Natural killer cell treated with Interleukin-12 subunit alpha and Interleukin-12 subunit beta and Interleukin-15 and Interleukin-18, amount 100 ng/mL, for 72 hours (primary cell): ENCODE data around the gene PIP5K1B. TPM values are rescaled to one million over a fixed set of nuclear protein-coding genes. Genes with fewer than 3 reads are reported as not detected.
A peak's percentile ranks its signal among the peaks of the same experiment; 100 is the strongest.

ENCODE experiments used
- ATAC-seq, 2 donors: fragments of 150-1000 bp; cut with Tn5 transposase in 1 of 2; sonication (Bioruptor Pico), chemical (Tn5 transposase) in 1 of 2; 2 replicates each; pipeline ENCODE4 v1.10.0; 2021
- DNase-seq: peaks from one replicate; pipeline ENCODE4 v3.0.0; 2022; ENCODE audit warnings: low spot score
- H3K27ac Mint-ChIP-seq, 2 donors: 1 replicate in 1 of 2; 2 replicates in 1 of 2; pipeline ENCODE4 v1.8.0; 2022; ENCODE audit warnings: mixed read lengths in 2 of 2, mild to moderate bottlenecking in 1 of 2, moderate library complexity in 1 of 2
- H3K27me3 Mint-ChIP-seq, 2 donors: 1 replicate in 1 of 2; 2 replicates in 1 of 2; pipeline ENCODE4 v1.8.0; 2022; ENCODE audit warnings: mixed read lengths in 2 of 2
- H3K36me3 Mint-ChIP-seq: one replicate; pipeline ENCODE4 v1.8.0; 2022; ENCODE audit warnings: mixed read lengths
- H3K4me1 Mint-ChIP-seq, 2 donors: 1 replicate in 1 of 2; 2 replicates in 1 of 2; pipeline ENCODE4 v1.8.0; 2022; ENCODE audit warnings: low read depth in 2 of 2, mixed read lengths in 2 of 2, mild to moderate bottlenecking in 1 of 2
- H3K4me3 Mint-ChIP-seq: one replicate; pipeline ENCODE4 v1.8.0; 2022; ENCODE audit warnings: mixed read lengths
- H3K9me3 Mint-ChIP-seq: 2 replicates; pipeline ENCODE4 v1.8.0; 2022; ENCODE audit warnings: mixed read lengths
- total RNA-seq, 2 donors: library from RNA; stranded (reverse); gene quantifications; one replicate each; pipeline ENCODE4 v1.2.3, GENCODE V29; 2022

Gene PIP5K1B
- total RNA-seq, 2 donors from 2014 or later, result 0.24 to 0.73 TPM

DNA sequence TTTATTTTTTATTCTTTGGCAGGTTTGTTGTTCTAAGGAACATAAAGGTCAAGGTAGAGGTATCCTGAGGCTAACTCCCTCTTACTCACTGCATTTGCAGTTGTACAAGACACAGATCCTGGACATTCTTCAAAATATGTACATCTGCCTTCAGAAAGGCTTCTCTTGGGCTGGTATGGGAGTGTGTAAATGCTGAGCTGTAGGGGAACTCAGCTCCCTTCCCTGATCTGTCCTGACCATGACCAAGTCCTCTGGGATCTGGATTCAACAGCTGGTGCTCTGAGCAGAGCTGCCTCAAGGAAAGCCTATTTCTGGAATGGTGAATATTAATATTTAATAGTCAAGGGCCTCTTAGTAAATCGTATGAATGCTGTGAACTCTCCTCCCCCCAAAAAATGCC, 191.4 kb downstream of the PIP5K1B start:
- Mint-ChIP-seq H3K9me3 (no peaks in the 10 kb centered on the region), H3K27ac (peak overlapping the region in 1 of 2 donors; percentile 47), H3K4me1 (peaks cover 11 to 16% of the 10 kb centered on the region in 2 donors), H3K4me3 (peak overlapping the region; percentile 19), H3K27me3 (peaks cover 6 to 8% of the 10 kb centered on the region in 2 donors), H3K36me3 (no peaks in the 10 kb centered on the region)
- ATAC-seq, result no peak
- no peak for DNase-seq

DNA sequence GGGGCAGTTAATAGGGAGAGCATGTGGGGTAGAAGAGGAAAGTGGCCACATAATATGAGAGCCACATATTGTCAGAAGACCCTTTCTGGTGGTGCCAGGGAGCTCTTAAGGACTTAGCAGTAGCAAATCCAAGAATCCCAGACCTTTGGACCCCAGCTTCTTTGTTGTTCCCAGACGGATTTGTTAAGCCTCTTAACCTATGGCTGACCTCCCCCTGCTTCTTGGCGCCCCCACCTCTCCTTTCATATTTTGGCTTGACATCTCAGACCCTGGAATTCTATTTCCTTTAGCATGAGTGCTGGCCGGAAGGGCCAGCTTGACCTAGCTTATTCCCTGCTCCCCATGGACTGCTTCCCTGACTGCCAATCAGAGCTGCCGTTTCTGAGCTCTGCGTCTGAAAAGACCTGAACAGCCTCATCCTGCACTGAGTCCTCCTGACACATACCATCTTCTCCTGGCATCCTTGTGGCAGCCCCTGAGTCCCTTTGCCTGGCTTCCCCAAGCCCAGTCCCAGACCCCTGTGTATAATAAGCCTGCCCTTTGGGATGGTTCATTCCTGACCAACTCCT, 192.6 kb downstream of the PIP5K1B start:
- no peak for DNase-seq
- H3K27ac Mint-ChIP-seq, result no peak overlapping the region
- peaks cover 11 to 16% of the 10 kb centered on the region in 2 donors for H3K4me1 Mint-ChIP-seq

DNA sequence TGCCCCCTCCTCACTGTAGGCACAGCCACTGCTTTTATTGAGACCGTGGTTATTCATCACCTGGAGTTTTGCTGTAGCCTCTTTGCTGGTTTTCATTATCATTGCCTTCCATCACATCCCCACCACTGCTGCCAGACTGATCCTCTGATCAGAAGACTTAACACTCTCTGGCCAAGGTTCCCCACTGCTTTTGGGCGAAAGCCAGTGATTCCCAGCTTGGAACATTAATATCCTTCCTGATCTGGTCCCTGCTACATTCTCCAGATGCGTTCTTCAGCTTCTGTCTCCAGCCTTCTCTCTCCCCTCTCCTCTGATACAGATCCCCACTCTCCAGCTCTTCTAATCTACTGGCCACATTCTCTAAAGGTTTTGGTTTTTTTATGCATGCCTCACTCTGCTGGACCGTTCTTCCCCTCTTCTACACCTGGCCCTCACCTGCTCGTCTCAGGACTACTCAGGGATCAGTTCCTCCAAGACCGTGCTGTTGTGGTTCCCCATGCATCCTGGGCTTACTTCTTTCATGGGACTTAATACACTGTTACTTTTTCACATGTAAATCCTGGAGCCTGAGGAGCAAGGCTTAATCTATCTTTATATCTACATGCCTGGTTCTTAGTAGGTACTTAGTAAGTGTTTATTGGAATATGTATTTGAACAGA, 193.9 kb downstream of the PIP5K1B start:
- H3K27me3 Mint-ChIP-seq, result peaks cover 8 to 17% of the 10 kb centered on the region in 2 donors
- H3K4me3 Mint-ChIP-seq, result no peak overlapping the region
- H3K36me3 Mint-ChIP-seq, result no peaks in the 10 kb centered on the region
- ATAC-seq (no peak), DNase-seq (no peak)
- no peaks in the 10 kb centered on the region for H3K9me3 Mint-ChIP-seq
- peaks cover 11 to 16% of the 10 kb centered on the region in 2 donors for H3K4me1 Mint-ChIP-seq
- no peak overlapping the region for H3K27ac Mint-ChIP-seq

More for the DNA sequence above, 192.6 kb downstream of the PIP5K1B start:
- H3K9me3 Mint-ChIP-seq, result no peaks in the 10 kb centered on the region
- H3K27me3 Mint-ChIP-seq, result peaks cover 8 to 16% of the 10 kb centered on the region in 2 donors
- no peak for ATAC-seq
- H3K4me3 Mint-ChIP-seq, result no peak overlapping the region
- no peaks in the 10 kb centered on the region for H3K36me3 Mint-ChIP-seq

DNA sequence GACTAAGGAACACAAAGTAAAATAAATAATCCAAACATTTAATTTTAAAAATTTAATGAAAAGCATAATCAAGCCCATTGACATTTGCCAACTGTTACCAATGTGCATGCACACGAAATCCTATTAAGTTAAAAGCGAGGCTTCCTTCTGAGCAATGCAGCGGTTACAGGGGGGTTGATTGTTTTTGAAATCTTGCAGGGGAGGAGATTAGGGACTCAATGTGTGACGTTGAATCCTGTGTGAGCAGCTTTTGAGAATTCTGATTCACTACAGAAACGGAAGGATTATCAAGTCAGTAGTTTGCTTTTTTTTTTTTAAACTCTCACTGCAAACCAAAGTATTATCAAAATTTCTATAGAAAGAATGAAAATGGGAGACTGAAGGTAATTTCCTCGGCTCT, 199.4 kb downstream of the PIP5K1B start:
- H3K27me3 Mint-ChIP-seq, result peaks cover 2 to 23% of the 10 kb centered on the region in 2 donors
- ATAC-seq (no peak), DNase-seq (no peak)
- no peaks in the 10 kb centered on the region for H3K36me3 Mint-ChIP-seq
- no peaks in the 10 kb centered on the region for H3K4me1 Mint-ChIP-seq
- H3K4me3 Mint-ChIP-seq, result no peak overlapping the region
- H3K27ac Mint-ChIP-seq, result peak overlapping the region in 1 of 2 donors; percentile 2
- H3K9me3 Mint-ChIP-seq, result no peaks in the 10 kb centered on the region

DNA sequence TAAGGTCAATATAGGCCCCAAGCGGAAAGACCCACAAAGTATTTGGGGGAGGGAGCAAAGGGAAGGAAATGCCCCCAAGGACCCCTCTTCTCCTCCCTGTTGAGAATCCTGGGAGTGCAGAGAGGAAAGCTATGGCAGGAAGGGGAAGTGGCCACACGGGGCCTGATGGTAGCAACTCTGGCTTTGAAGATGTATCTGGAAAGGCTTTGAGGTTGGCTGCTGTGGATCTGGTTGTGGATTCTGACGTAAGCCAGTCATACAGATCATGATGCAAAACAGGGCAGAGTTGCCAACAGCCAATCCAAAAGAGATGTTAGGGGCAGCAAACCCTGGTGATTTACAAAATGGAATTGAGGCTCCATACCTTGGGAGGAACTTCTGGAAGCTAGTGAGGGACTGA, 200.1 kb downstream of the PIP5K1B start:
- Mint-ChIP-seq H3K27ac (peak overlapping the region in 1 of 2 donors; percentile 2), H3K36me3 (no peaks in the 10 kb centered on the region), H3K4me1 (no peaks in the 10 kb centered on the region), H3K9me3 (no peaks in the 10 kb centered on the region), H3K4me3 (no peak overlapping the region), H3K27me3 (peaks cover 2 to 23% of the 10 kb centered on the region in 2 donors)
- DNase-seq, result no peak
- ATAC-seq, result no peak

DNA sequence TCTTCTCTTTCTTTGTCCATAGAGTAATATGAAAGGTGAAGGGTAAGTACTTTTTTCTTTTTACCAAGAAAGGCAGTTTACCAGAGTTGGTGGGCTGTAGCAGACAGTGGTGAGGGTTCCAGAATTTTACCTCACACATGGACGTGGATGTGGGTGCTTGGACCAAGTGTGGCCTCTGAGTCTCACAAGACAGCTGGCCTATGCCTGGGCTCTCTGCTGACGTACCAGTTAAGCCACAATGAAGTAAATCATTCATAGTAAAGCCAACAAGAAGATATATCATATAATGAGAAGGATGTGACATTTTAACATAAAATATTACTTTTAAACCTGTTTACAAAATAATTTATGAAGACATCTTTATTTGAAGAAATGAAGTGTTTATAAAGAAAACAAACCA, 202.9 kb downstream of the PIP5K1B start:
- peaks cover 14 to 23% of the 10 kb centered on the region in 2 donors for H3K27me3 Mint-ChIP-seq
- DNase-seq, result no peak
- H3K4me3 Mint-ChIP-seq, result no peak overlapping the region
- H3K4me1 Mint-ChIP-seq, result no peaks in the 10 kb centered on the region
- H3K27ac Mint-ChIP-seq, result no peak overlapping the region
- ATAC-seq, result no peak
- no peaks in the 10 kb centered on the region for H3K9me3 Mint-ChIP-seq
- no peaks in the 10 kb centered on the region for H3K36me3 Mint-ChIP-seq

DNA sequence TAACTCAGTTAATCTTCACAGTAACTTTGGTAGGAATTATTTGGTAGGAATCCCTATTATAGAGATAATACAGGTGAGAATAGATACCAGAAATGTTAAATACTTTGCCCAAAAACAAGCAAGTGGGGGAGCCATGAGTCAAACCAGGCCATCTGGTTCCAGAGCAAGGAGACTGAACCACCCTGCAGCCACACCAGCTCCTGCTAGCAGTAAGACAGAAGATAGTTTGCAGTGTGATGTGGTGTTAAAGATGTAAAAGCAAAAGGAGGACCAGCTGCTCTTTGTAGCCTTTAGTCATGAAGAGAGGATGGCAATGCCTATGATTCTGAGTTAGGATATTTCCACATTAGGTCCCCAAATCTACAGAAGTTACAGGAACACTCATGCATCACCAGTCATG, 207.5 kb downstream of the PIP5K1B start:
- Mint-ChIP-seq H3K9me3 (no peaks in the 10 kb centered on the region), H3K36me3 (no peaks in the 10 kb centered on the region), H3K4me1 (no peaks in the 10 kb centered on the region), H3K27me3 (peaks cover 10 to 14% of the 10 kb centered on the region in 2 donors), H3K27ac (no peak overlapping the region), H3K4me3 (no peak overlapping the region)
- ATAC-seq, result no peak
- DNase-seq, result no peak

DNA sequence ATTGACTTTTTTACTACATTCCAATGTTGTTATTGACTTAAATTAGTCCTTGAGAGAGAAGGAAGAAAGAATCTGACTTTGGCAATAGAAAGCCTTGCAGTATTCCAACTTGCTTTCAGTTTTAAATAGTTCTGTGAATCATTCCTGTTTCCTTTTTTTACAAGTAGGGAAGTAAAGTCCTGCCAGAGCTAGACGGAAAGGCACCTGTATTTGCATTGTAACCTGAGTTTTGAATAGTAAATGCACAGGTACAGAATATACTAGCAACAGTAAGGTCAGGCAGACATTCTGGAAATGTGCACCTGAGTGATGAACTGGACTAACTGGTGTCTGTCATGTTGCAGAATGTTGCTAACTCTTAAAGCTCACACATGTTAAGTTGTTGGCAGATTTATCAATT, 208.0 kb downstream of the PIP5K1B start:
- H3K4me3 Mint-ChIP-seq, result no peak overlapping the region
- no peak for ATAC-seq
- DNase-seq, result no peak
- no peak overlapping the region for H3K27ac Mint-ChIP-seq
- no peaks in the 10 kb centered on the region for H3K4me1 Mint-ChIP-seq
- no peaks in the 10 kb centered on the region for H3K9me3 Mint-ChIP-seq
- peaks cover 10 to 14% of the 10 kb centered on the region in 2 donors for H3K27me3 Mint-ChIP-seq
- H3K36me3 Mint-ChIP-seq, result no peaks in the 10 kb centered on the region

DNA sequence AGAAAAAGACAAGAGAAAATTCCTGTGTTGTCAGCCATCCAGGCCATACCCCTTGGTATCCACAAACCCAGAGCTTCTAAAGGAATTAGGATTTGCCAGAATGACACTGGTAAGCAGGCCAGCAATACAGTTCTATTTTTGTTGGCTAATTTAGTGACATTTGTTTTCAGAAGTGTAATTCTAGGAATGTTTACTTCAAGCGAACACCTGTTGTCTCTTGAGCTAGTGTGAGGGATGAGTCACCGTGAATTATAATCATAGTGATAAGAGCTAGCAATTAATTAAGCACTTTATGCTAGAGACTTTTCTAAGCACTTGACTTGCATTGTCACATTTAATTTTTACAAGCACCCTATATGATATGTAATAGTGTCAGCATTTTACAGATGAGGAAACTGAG, 209.7 kb downstream of the PIP5K1B start:
- Mint-ChIP-seq H3K27ac (no peak overlapping the region), H3K27me3 (peaks cover 10 to 14% of the 10 kb centered on the region in 2 donors), H3K4me1 (no peaks in the 10 kb centered on the region), H3K36me3 (no peaks in the 10 kb centered on the region), H3K4me3 (no peak overlapping the region), H3K9me3 (no peaks in the 10 kb centered on the region)
- ATAC-seq (no peak), DNase-seq (no peak)

DNA sequence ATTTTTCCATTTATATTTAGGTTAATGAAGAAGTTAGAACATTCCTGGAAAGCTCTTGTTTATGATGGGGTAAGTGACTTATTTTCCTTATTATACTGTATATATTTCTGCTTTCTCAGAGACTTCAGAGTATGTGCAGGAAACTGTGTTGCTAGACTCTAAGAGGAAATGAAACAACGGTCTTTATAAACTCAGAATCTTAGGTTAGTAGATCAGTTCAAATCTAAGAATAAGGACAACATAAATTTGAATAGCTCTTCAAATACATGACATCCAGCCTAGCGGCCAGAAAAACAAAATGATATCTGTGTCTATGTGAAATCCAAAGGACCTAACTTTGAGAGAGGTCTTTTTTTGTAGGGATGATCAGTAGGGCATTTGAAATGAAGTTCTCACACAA, 214.6 kb downstream of the PIP5K1B start:
- no peaks in the 10 kb centered on the region for H3K4me1 Mint-ChIP-seq
- no peak for ATAC-seq
- DNase-seq, result no peak
- H3K9me3 Mint-ChIP-seq, result no peaks in the 10 kb centered on the region
- no peak overlapping the region for H3K4me3 Mint-ChIP-seq
- H3K36me3 Mint-ChIP-seq, result no peaks in the 10 kb centered on the region
- H3K27me3 Mint-ChIP-seq, result peaks cover 2 to 7% of the 10 kb centered on the region in 2 donors
- no peak overlapping the region for H3K27ac Mint-ChIP-seq

DNA sequence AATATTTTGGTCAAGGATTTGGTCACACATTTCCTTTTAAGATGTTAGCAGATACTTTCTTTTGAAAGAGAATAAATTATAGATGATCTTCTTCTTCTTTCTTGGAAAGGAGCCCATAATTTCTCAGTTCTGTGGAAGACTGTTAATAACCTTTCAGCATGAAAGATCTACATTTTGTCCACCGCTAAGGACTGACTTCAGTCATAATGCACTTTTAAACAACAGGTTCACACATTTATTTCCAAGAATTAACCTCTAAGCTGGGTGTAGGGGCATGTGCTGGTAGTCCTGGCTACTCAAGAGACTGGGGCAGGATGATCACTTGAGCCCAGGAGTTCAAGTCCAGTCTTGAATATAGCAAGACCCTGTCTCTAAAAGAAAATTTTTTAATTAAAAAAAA, 215.9 kb downstream of the PIP5K1B start:
- Mint-ChIP-seq H3K9me3 (no peaks in the 10 kb centered on the region), H3K4me1 (no peaks in the 10 kb centered on the region), H3K36me3 (no peaks in the 10 kb centered on the region), H3K27me3 (peaks cover 2 to 7% of the 10 kb centered on the region in 2 donors), H3K4me3 (no peak overlapping the region), H3K27ac (no peak overlapping the region)
- DNase-seq (no peak), ATAC-seq (no peak)

DNA sequence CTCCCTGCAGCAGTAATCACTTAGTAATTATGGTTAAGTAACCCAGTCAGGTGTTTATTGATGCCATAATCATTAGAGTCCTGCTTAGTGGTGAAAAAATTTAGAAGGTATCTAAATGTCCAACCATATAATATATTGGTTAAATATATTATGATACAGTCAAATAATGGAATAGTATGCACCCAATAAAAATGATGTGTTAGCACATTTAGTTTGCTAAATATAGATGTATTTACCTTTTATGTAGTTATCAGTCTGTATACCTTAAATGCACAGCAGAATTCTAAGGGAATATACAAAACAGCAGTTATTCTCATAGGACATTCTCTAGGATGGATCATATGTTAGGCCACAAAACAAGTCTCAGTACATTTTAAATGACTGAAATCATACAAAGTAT, 218.4 kb downstream of the PIP5K1B start:
- no peak for DNase-seq
- no peak overlapping the region for H3K4me3 Mint-ChIP-seq
- no peak for ATAC-seq
- no peaks in the 10 kb centered on the region for H3K9me3 Mint-ChIP-seq
- no peaks in the 10 kb centered on the region for H3K4me1 Mint-ChIP-seq
- peaks cover 9 to 21% of the 10 kb centered on the region in 2 donors for H3K27me3 Mint-ChIP-seq
- no peak overlapping the region for H3K27ac Mint-ChIP-seq
- H3K36me3 Mint-ChIP-seq, result no peaks in the 10 kb centered on the region

DNA sequence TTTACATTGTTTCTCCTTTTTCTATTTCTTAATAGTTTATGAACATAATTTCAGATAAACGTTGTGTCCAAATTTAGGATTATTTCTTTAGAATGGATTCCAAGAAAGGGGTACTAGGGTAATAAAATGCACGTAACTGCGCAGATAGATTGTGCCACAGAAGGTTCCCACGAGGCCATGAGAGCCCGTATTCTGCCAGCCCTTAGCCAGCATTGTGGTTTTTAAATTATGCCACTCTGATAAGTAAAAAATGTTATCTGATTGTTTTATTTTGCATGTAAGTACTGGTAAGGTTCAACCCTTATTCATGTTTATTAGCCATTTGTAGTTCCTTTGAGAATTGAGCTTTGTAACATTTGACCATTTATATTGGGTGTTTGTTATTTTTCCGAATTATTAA, 220.1 kb downstream of the PIP5K1B start:
- no peak overlapping the region for H3K27ac Mint-ChIP-seq
- no peak for DNase-seq
- ATAC-seq, result no peak
- no peaks in the 10 kb centered on the region for H3K9me3 Mint-ChIP-seq
- no peaks in the 10 kb centered on the region for H3K36me3 Mint-ChIP-seq
- H3K4me3 Mint-ChIP-seq, result no peak overlapping the region
- H3K27me3 Mint-ChIP-seq, result peaks cover 17 to 33% of the 10 kb centered on the region in 2 donors
- no peaks in the 10 kb centered on the region for H3K4me1 Mint-ChIP-seq

DNA sequence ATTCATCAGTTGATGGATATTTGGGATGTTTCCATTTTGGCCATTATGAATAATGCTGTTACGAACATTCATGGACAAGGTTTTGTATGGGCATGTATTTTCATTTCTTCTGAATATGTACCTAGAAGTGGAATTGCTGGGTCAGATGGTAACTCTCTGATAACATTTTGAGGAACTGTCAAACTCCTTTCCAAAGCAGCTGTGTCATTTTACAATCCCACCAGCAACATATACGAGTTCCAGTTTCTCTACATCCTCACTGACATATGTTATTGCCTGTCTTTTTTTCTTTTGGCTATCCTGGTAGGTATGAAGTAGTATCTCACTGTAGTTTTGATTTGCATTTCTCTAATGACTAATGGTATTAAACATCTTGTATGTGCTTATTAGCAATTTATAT, 222.1 kb downstream of the PIP5K1B start:
- no peaks in the 10 kb centered on the region for H3K36me3 Mint-ChIP-seq
- no peak for ATAC-seq
- H3K4me1 Mint-ChIP-seq, result no peaks in the 10 kb centered on the region
- DNase-seq, result no peak
- H3K27me3 Mint-ChIP-seq, result peaks cover 17 to 37% of the 10 kb centered on the region in 2 donors
- no peaks in the 10 kb centered on the region for H3K9me3 Mint-ChIP-seq
- no peak overlapping the region for H3K4me3 Mint-ChIP-seq
- H3K27ac Mint-ChIP-seq, result no peak overlapping the region
